Muscle layer of duodenum (tissue), 2 donors: Measurements from ENCODE around the gene ZNF514.
"Not testable (repeated sequence)": the region's sequence is repeated elsewhere in the genome, so short reads cannot be mapped to it uniquely, and the experiment has no call there.

Experiments
- H3K27ac ChIP-seq: one replicate; pipeline ENCODE4 v1.7.0; 2013; ENCODE audit warnings: mild to moderate bottlenecking, low read length
- H3K27me3 ChIP-seq: one replicate; pipeline ENCODE4 v1.7.0; 2013; ENCODE audit warnings: low read depth, mild to moderate bottlenecking, control low read depth, low read length
- H3K36me3 ChIP-seq, 2 donors: one replicate each; pipeline ENCODE4 v1.7.0; 2013; ENCODE audit warnings: low read length in 2 of 2, control low read depth in 1 of 2, mild to moderate bottlenecking in 1 of 2; ENCODE audit not compliant: insufficient read depth in 2 of 2, control insufficient read depth in 1 of 2
- H3K4me1 ChIP-seq, 2 donors: one replicate each; pipeline ENCODE4 v1.7.0; 2013; ENCODE audit warnings: low read length in 2 of 2, mild to moderate bottlenecking in 2 of 2, control low read depth in 1 of 2, moderate library complexity in 1 of 2; ENCODE audit not compliant: insufficient read depth in 2 of 2, control insufficient read depth in 1 of 2
- H3K4me3 ChIP-seq, 2 donors: one replicate each; pipeline ENCODE4 v1.7.0; 2013; ENCODE audit warnings: low read length in 2 of 2, low read depth in 1 of 2, mild to moderate bottlenecking in 1 of 2
- H3K9me3 ChIP-seq, 2 donors: one replicate each; pipeline ENCODE4 v1.7.0; 2013; ENCODE audit warnings: low read length in 2 of 2, control low read depth in 1 of 2, mild to moderate bottlenecking in 1 of 2; ENCODE audit not compliant: control insufficient read depth in 1 of 2
- donor health status: healthy.

Gene ZNF514

DNA sequence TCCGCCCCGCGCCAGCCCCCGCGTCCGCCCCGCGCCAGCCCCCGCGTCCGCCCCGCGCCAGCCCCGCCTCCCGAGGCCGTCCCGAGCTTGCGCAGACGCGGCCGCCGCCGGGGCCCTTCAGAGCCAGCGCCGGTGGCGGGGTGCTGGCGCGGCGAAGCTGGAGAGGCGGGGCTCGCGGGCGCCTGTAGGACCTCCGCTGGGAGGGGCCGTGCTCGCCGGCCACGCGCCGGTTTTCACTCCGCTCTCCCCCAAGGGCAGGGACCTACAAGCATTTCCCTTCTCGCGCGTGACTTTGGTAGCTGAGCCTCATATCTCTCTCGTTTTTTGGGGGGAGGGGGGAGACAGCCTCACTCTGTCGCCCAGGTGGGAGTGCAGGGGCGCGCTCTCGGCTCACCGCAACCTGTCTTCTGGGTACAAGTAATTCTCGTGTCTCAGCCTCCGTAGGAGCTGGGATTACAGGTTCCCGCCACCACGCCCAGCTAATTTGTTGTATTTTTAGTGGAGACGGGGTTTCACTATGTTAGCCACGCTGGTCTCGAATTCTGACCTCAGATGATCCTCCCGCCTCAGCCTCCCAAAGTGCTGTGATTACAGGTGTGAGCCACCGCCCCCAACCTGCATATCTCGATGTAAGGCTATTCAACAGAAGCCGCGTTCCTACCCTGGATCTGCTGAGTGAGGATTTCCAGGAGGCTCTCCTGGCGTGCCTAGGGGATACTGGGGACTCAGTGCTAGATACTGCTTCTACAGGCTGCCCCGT, at the start of gene ZNF514:
Gene ZNF514 (minus strand): TSS at position 159 of the 760 bp plus-strand sequence. CDS start 6,595 bp downstream, outside the sequence.
- H3K27ac ChIP-seq, result peak within 1 kb of the TSS; percentile 49
- H3K9me3 ChIP-seq, result peaks cover 0 to 2% of the 10 kb centered on the region in 2 donors
- peaks cover 14 to 15% of the 10 kb centered on the region in 2 donors for H3K36me3 ChIP-seq
- H3K27me3 ChIP-seq, result no peaks in the 10 kb centered on the region
- H3K4me3 ChIP-seq, result peak within 1 kb of the TSS; percentile 71 to 90
- H3K4me1 ChIP-seq, result peaks cover 9 to 14% of the 10 kb centered on the region in 2 donors

DNA sequence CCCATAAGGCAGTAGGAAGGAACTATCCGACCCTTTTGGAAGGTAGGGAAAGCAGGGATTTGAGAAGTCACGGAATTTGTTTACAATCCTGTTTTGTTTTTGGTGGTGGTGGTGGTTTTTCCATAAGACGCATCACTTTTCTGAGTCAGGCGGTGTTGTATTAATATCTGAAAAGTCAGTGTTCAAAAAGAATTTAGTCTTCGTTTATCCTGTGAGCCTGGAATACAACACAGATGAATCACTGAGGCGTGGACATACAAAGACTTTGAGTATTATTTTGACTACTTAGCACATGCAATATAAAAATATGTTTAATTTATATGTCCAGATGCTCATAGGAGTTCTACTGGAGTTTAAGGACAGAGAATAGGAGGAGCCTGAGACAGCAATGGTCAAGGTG, 48.5 kb upstream of the ZNF514 start:
- peaks cover 25 to 36% of the 10 kb centered on the region in 2 donors for H3K36me3 ChIP-seq
- H3K4me1 ChIP-seq, result peaks cover 0 to 15% of the 10 kb centered on the region in 2 donors
- H3K27me3 ChIP-seq, result no peaks in the 10 kb centered on the region
- H3K27ac ChIP-seq, result no peak overlapping the region
- H3K9me3 ChIP-seq, result peaks cover 22 to 25% of the 10 kb centered on the region in 2 donors
- peak overlapping the region; percentile 61 to 73 for H3K4me3 ChIP-seq

- Histone ChIP-seq H3K4me3 (peak within 1 kb of the TSS; percentile 61 to 73), H3K27ac (peak within 1 kb of the TSS; percentile 20), H3K27me3 (no peaks in the 10 kb centered on the region), H3K4me1 (peaks cover 0 to 15% of the 10 kb centered on the region in 2 donors), H3K9me3 (peaks cover 15 to 18% of the 10 kb centered on the region in 2 donors), H3K36me3 (peaks cover 17 to 29% of the 10 kb centered on the region in 2 donors)
Observed at GRCh38 chr2:95207111-95207961, 47.7 kb upstream of the ZNF514 start, which contains the start of gene ZNF892. ZNF892 (plus strand) TSS chr2:95207521; CDS start chr2:95207816, 295 bp downstream.

DNA sequence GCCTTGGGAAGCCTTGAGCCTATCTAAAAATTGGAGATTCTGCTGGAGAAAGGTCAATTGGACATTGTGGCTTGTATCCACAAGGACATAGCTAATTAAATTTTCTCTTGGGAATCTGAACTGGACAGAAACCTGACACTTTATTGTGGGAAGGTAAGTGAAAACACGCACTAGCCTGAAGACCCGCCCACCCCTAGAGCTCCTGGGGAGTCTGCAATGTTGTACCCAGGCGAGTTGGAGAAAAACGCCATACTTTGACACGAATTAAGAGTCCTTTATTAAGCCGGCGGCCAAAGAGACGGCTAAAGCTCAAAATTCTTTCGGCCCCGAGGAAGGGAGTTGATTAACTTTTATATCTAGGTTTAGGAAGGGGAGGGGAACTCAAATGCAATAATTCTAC, 46.4 kb upstream of the ZNF514 start:
- Histone ChIP-seq H3K36me3 (peaks cover 6 to 16% of the 10 kb centered on the region in 2 donors), H3K4me1 (peaks cover 0 to 15% of the 10 kb centered on the region in 2 donors), H3K9me3 (peaks cover 4 to 7% of the 10 kb centered on the region in 2 donors), H3K27ac (no peak overlapping the region), H3K4me3 (peak overlapping the region in 1 of 2 donors; percentile 61), H3K27me3 (no peaks in the 10 kb centered on the region)

- Histone ChIP-seq H3K4me1 (peaks cover 0 to 15% of the 10 kb centered on the region in 2 donors), H3K9me3 (no peaks in the 10 kb centered on the region), H3K27ac (no peak overlapping the region)
Observed at GRCh38 chr2:95204396-95204795, 44.7 kb upstream of the ZNF514 start.

DNA sequence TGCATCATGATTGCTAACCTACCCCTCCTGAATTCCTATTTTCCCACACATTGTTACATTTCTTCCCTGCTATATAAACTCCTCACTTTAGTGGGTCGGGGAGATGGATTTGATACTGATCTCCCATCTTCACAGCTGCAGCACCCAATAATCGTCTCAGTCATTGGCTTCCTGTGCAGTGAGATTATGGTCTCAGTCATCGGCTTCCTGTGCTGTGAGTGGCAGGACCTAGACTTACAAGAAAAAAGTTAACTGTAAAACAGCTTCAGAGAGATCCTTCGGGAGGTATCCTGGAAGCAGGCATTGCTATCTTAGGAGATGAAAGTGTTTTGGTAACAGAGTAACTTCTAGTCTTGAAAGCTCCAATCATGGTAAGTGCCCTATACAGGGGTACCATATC, 44.3 kb upstream of the ZNF514 start:
- H3K36me3 ChIP-seq, result no peaks in the 10 kb centered on the region
- peaks cover 0 to 15% of the 10 kb centered on the region in 2 donors for H3K4me1 ChIP-seq
- no peaks in the 10 kb centered on the region for H3K27me3 ChIP-seq
- no peak overlapping the region for H3K4me3 ChIP-seq
- H3K9me3 ChIP-seq, result no peaks in the 10 kb centered on the region
- H3K27ac ChIP-seq, result no peak overlapping the region

More at GRCh38 chr2:95204396-95204795, 44.7 kb upstream of the ZNF514 start:
- Histone ChIP-seq H3K4me3 (no peak overlapping the region), H3K36me3 (peaks cover 0 to 4% of the 10 kb centered on the region in 2 donors), H3K27me3 (no peaks in the 10 kb centered on the region)

GRCh38 chr2:95192956-95193355, 33.3 kb upstream of the ZNF514 start:
- not testable (repeated sequence) for H3K4me3 ChIP-seq, H3K4me1 ChIP-seq, H3K9me3 ChIP-seq, H3K36me3 ChIP-seq, H3K27me3 ChIP-seq, H3K27ac ChIP-seq

DNA sequence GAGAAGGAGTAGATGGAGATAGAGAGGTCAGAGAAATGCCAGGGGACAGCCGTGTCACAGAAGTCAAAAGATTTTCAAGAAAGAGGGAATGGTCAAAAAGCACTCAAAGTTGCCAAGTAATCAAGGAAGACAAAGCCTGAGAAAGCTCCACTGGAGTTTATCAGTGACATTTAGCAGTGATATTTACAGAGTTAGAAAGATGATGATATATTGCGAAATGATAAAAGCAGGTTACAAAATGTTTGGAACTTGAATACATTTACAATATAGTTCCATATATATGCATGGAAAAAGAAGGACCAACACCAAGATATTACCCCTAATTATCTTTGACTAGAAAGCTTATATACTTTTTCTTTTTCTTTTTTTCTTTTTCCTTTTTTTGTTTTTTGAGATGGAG, 26.3 kb upstream of the ZNF514 start:
- Histone ChIP-seq H3K27me3 (no peaks in the 10 kb centered on the region), H3K4me3 (no peak overlapping the region), H3K27ac (no peak overlapping the region), H3K9me3 (peaks cover 0 to 12% of the 10 kb centered on the region in 2 donors), H3K36me3 (peaks cover 18 to 29% of the 10 kb centered on the region in 2 donors), H3K4me1 (no peaks in the 10 kb centered on the region)

- no peak overlapping the region for H3K27ac ChIP-seq
- no peaks in the 10 kb centered on the region for H3K4me1 ChIP-seq
- no peaks in the 10 kb centered on the region for H3K27me3 ChIP-seq
- H3K9me3 ChIP-seq, result peaks cover 0 to 12% of the 10 kb centered on the region in 2 donors
- peaks cover 21 to 36% of the 10 kb centered on the region in 2 donors for H3K36me3 ChIP-seq
- no peak overlapping the region for H3K4me3 ChIP-seq
Observed at GRCh38 chr2:95185197-95185596, 25.5 kb upstream of the ZNF514 start.

- H3K4me1 ChIP-seq, result no peaks in the 10 kb centered on the region
- peaks cover 0 to 12% of the 10 kb centered on the region in 2 donors for H3K9me3 ChIP-seq
- no peak overlapping the region for H3K27ac ChIP-seq
- H3K4me3 ChIP-seq, result no peak overlapping the region
- no peaks in the 10 kb centered on the region for H3K27me3 ChIP-seq
- H3K36me3 ChIP-seq, result peaks cover 34 to 57% of the 10 kb centered on the region in 2 donors
Observed at GRCh38 chr2:95181774-95182173, 22.1 kb upstream of the ZNF514 start.

DNA sequence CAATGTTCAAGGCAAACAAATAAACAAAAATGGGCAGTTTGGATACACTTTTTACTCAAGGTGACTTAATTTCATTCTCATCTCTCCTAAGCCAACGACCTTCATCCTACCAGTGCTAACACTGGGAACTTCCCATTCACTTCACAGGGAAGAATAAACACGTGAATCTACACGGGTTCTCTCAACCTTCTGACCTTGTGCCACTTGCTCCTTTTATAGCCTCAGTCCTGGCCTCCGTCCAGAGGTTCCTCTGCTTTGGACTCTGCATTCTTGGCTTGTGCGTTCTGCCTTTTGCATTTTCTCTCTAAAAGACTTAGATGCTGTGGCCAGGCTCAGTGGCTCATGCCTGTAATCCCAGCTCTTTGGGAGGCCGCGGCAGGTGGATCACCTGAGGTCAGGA, 19.8 kb upstream of the ZNF514 start:
- Histone ChIP-seq H3K27me3 (no peaks in the 10 kb centered on the region), H3K9me3 (peaks cover 0 to 12% of the 10 kb centered on the region in 2 donors), H3K4me1 (no peaks in the 10 kb centered on the region), H3K36me3 (peaks cover 35 to 66% of the 10 kb centered on the region in 2 donors), H3K4me3 (no peak overlapping the region), H3K27ac (no peak overlapping the region)
